AML-193 (cell line): Measurements from ENCODE around the gene ESPN.
"Not testable (repeated sequence)": the region's sequence is repeated elsewhere in the genome, so short reads cannot be mapped to it uniquely, and the experiment has no call there.

Experiments
- DNase-seq, 2 experiments: peaks; one replicate each; lab custom pipeline; 2025; lab: John Stamatoyannopoulos, UW

Gene ESPN

GRCh38 chr1:6424619-6425593 is at the start of gene ESPN:
Gene ESPN, plus strand, starts transcription at chr1:6424776. Its CDS starts 180 bp downstream, at chr1:6424956.
- DNase-seq = no peak

GRCh38 chr1:6378096-6378746 is 46.4 kb upstream of the ESPN start:
- DNase-seq = no peak

GRCh38 chr1:6380037-6380436 is 44.5 kb upstream of the ESPN start:
- DNase-seq = no peak

GRCh38 chr1:6384135-6384534 is 40.4 kb upstream of the ESPN start:
- DNase-seq = no peak

- no peak for DNase-seq
Measured at GRCh38 chr1:6384962-6385361, 39.6 kb upstream of the ESPN start.

GRCh38 chr1:6385488-6386191 is 38.9 kb upstream of the ESPN start:
- DNase-seq = no peak

GRCh38 chr1:6386371-6386949 is 38.1 kb upstream of the ESPN start:
- no peak for DNase-seq

GRCh38 chr1:6389971-6390370 is 34.6 kb upstream of the ESPN start:
- no peak for DNase-seq

- DNase-seq = peak in 1 of 2 experiments; percentile 31
Measured at GRCh38 chr1:6391951-6392808, 32.4 kb upstream of the ESPN start.

- DNase-seq = no peak
Measured at GRCh38 chr1:6392809-6393399, 31.7 kb upstream of the ESPN start.

- DNase-seq = peak; percentile 84 to 89
Measured at GRCh38 chr1:6393400-6394187, 31.0 kb upstream of the ESPN start, which contains the start of gene ACOT7. Gene ACOT7, minus strand, starts transcription at chr1:6393767. Its CDS starts 368 bp downstream, at chr1:6393399.

- not testable (repeated sequence) for DNase-seq
Measured at GRCh38 chr1:6395130-6395529, 29.4 kb upstream of the ESPN start.

GRCh38 chr1:6395781-6396244 is 28.8 kb upstream of the ESPN start:
- not testable (repeated sequence) for DNase-seq

GRCh38 chr1:6396998-6397397 is 27.6 kb upstream of the ESPN start:
- DNase-seq = no peak

GRCh38 chr1:6397844-6398441 is 26.6 kb upstream of the ESPN start:
- DNase-seq = no peak

- DNase-seq = no peak
Measured at GRCh38 chr1:6399294-6399693, 25.3 kb upstream of the ESPN start.

- peak; percentile 18 to 32 for DNase-seq
Measured at GRCh38 chr1:6401673-6402072, 22.9 kb upstream of the ESPN start.

- no peak for DNase-seq
Measured at GRCh38 chr1:6408023-6408422, 16.6 kb upstream of the ESPN start.

GRCh38 chr1:6409053-6409452 is 15.5 kb upstream of the ESPN start:
- DNase-seq = peak in 1 of 2 experiments; percentile 1
